ENCODE measurements around the gene GRB10.

The GRB10 gene

GRCh38 chr7:50803359-50804337 lies 21.0 kb upstream of the GRB10 start:
- no peak for DNase-seq

- DNase-seq = peak; percentile 22
Measured at GRCh38 chr7:50801907-50802306, 19.2 kb upstream of the GRB10 start.

- DNase-seq = no peak
Measured at GRCh38 chr7:50799873-50800272, 17.2 kb upstream of the GRB10 start.

GRCh38 chr7:50798126-50798525 lies 15.4 kb upstream of the GRB10 start:
- no peak for DNase-seq

GRCh38 chr7:50795831-50796230 lies 13.1 kb upstream of the GRB10 start:
- no peak for DNase-seq

- DNase-seq = no peak
Measured at GRCh38 chr7:50795253-50795652, 12.6 kb upstream of the GRB10 start.

GRCh38 chr7:50793947-50794570 lies 11.4 kb upstream of the GRB10 start:
- DNase-seq = no peak

GRCh38 chr7:50793120-50793946 lies 10.6 kb upstream of the GRB10 start:
- peak; percentile 67 for DNase-seq

GRCh38 chr7:50792342-50793119 lies 9.8 kb upstream of the GRB10 start:
- peak; percentile 38 for DNase-seq

GRCh38 chr7:50791938-50792341 lies 9.2 kb upstream of the GRB10 start:
- DNase-seq = no peak

GRCh38 chr7:50791363-50791937 lies 8.8 kb upstream of the GRB10 start:
- DNase-seq = no peak

- no peak for DNase-seq
Measured at GRCh38 chr7:50790381-50790780, 7.7 kb upstream of the GRB10 start.

- no peak for DNase-seq
Measured at GRCh38 chr7:50788382-50788781, 5.7 kb upstream of the GRB10 start.

- DNase-seq = no peak
Measured at GRCh38 chr7:50787825-50788224, 5.1 kb upstream of the GRB10 start.

- no peak for DNase-seq
Measured at GRCh38 chr7:50785346-50785745, 2.6 kb upstream of the GRB10 start.

- no peak for DNase-seq
Measured at GRCh38 chr7:50783801-50784507, 1.3 kb upstream of the GRB10 start.

GRCh38 chr7:50783303-50783702 lies 607 bp upstream of the GRB10 start:
- no peak for DNase-seq

GRCh38 chr7:50781381-50782293 lies 1.1 kb downstream of the GRB10 start:
- DNase-seq = no peak

- no peak for DNase-seq
Measured at GRCh38 chr7:50780436-50780835, 2.3 kb downstream of the GRB10 start.

- no peak for DNase-seq
Measured at GRCh38 chr7:50779427-50779826, 3.3 kb downstream of the GRB10 start.
